K562 (cell line): Measurements from ENCODE around the gene CDH12. TPM values are rescaled to one million over a fixed set of nuclear protein-coding genes. Genes with fewer than 3 reads are reported as not detected.

Experiments used
- ATAC-seq: fragments of 200-7000 bp; cut with Tn5 transposase; 3 replicates; pipeline ENCODE4 v1.9.1; 2020; ENCODE audit warnings: moderate library complexity
- BruUV-seq: library from RNA; stranded (reverse); fragments of 400-500 nt; replicated peaks from 2 replicates; lab custom pipeline; 2021; lab: Mats Ljungman, UMichigan
- CTCF ChIA-PET: fragments of 300-600 bp; formaldehyde crosslinking; extraction: SDS; loops from one replicate; lab custom pipeline; 2021; ENCODE audit warnings: low intra/inter-chr PET ratio; lab: Yijun Ruan, JAX
- POLR2A ChIA-PET: fragments of 300-600, 350-650 bp; sonication (Branson Sonifier 250); formaldehyde crosslinking; extraction: SDS; loops from one replicate; lab custom pipeline; 2021; ENCODE audit warnings: antibody characterized with exemption, inconsistent platforms; lab: Yijun Ruan, JAX
- DNase-seq, 4 experiments: peaks; one replicate each; pipeline versions ENCODE4 v3.0.0 to v3.0.0-alpha.2; 2011 to 2018; ENCODE audit warnings: low spot score in 3 of 4, mixed read lengths in 3 of 4; ENCODE audit errors: extremely low read depth in 1 of 4
- FAIRE-seq: peaks from 2 replicates; lab custom pipeline; 2011; peaks lifted over from hg19 to GRCh38; lab: Jason Lieb, UNC
- H2AFZ ChIP-seq: 2 replicates; pipeline ENCODE4 v1.6.0; 2011; ENCODE audit warnings: low read depth, low read length, control low read depth, inconsistent platforms
- H3K27ac ChIP-seq: fragments of 200-600 bp; 3 replicates; pipeline ENCODE4 v1.8.0; 2011; ENCODE audit warnings: low read depth, mild to moderate bottlenecking, control low read depth, inconsistent platforms, low read length, moderate library complexity, mixed read lengths; ENCODE audit errors: extremely low read depth
- H3K27me3 ChIP-seq, 2 experiments: fragments of 300-600 bp in 1 of 2; 2 replicates in 1 of 2; 3 replicates in 1 of 2; pipeline versions ENCODE4 v1.6.0 to v1.8.0; 2011; ENCODE audit warnings: inconsistent platforms in 2 of 2, low read length in 2 of 2, mild to moderate bottlenecking in 1 of 2, mixed read lengths in 1 of 2, moderate library complexity in 1 of 2; ENCODE audit not compliant: control insufficient read depth in 2 of 2, insufficient read depth in 2 of 2
- H3K36me3 ChIP-seq: fragments of 300-600 bp; 3 replicates; pipeline ENCODE4 v1.8.0; 2011; ENCODE audit warnings: mild to moderate bottlenecking, low read length, inconsistent platforms; ENCODE audit not compliant: control insufficient read depth, insufficient read depth
- H3K4me1 ChIP-seq, 2 experiments: fragments of 200-600 bp in 1 of 2; replicated peaks in 1 of 2; 2 replicates in 1 of 2; 3 replicates in 1 of 2; pipeline versions ENCODE4 v1.5.1 to v1.8.0; 2011; ENCODE audit warnings: inconsistent platforms in 2 of 2, low read length in 2 of 2, mild to moderate bottlenecking in 1 of 2, mixed read lengths in 1 of 2, moderate library complexity in 1 of 2; ENCODE audit not compliant: control insufficient read depth in 2 of 2, insufficient read depth in 2 of 2
- H3K4me2 ChIP-seq: 2 replicates; pipeline ENCODE4 v1.6.1; 2011; ENCODE audit warnings: low read length, control low read depth, inconsistent platforms, mixed read lengths; ENCODE audit not compliant: insufficient read depth
- H3K4me3 ChIP-seq: fragments of 200-600 bp; sonication (generic), shearing (Covaris generic); 2 replicates; pipeline ENCODE4 v1.5.1; 2016; ENCODE audit warnings: control low read depth, inconsistent platforms
- H3K79me2 ChIP-seq: fragments of 200-600 bp; 3 replicates; pipeline ENCODE4 v1.8.0; 2011; ENCODE audit warnings: low read length, inconsistent platforms; ENCODE audit not compliant: control insufficient read depth, insufficient read depth
- H3K9ac ChIP-seq, 2 experiments: 2 replicates each; pipeline versions ENCODE4 v1.6.0 to v1.6.1; 2011; ENCODE audit warnings: low read depth in 2 of 2, low read length in 2 of 2, control low read depth in 1 of 2, inconsistent platforms in 1 of 2, mild to moderate bottlenecking in 1 of 2, mixed read lengths in 1 of 2; ENCODE audit not compliant: insufficient read depth in 1 of 2
- H3K9me1 ChIP-seq: one replicate; pipeline ENCODE4 v1.6.0; 2011; ENCODE audit warnings: inconsistent platforms, mild to moderate bottlenecking, low read length, moderate library complexity; ENCODE audit not compliant: control insufficient read depth, insufficient read depth
- H3K9me3 ChIP-seq: replicated peaks from 2 replicates; pipeline ENCODE4 v1.5.1; 2011; ENCODE audit warnings: low read depth, low read length, inconsistent platforms; ENCODE audit not compliant: control insufficient read depth, insufficient read depth
- H4K20me1 ChIP-seq: replicated peaks from 2 replicates; pipeline ENCODE4 v1.6.1; 2011; ENCODE audit warnings: low read length, inconsistent platforms, mixed read lengths; ENCODE audit not compliant: control insufficient read depth, insufficient read depth
- BRF1 ChIP-seq: IDR thresholded peaks from 3 replicates; pipeline ENCODE4 v1.6.1; 2011; ENCODE audit warnings: borderline replicate concordance, mild to moderate bottlenecking; ENCODE audit not compliant: insufficient read length; ENCODE audit errors: extremely low read depth
- CHD4 ChIP-seq: fragments of 200-600 bp; sonication (generic); IDR thresholded peaks from 3 replicates; pipeline ENCODE4 v1.6.1; 2012; ENCODE audit warnings: low read depth, mild to moderate bottlenecking, mixed read lengths, low read length, inconsistent platforms; ENCODE audit not compliant: insufficient read depth, insufficient replicate concordance, poor library complexity, severe bottlenecking
- DDX20 ChIP-seq: fragments of 450-650 bp; IDR thresholded peaks from 2 replicates; pipeline ENCODE4 v1.6.1; 2016; ENCODE audit warnings: missing genetic modification characterization, low read depth, mild to moderate bottlenecking, missing compliant biosample characterization, moderate library complexity
- EZH2 ChIP-seq: IDR thresholded peaks from 2 replicates; pipeline ENCODE4 v1.6.1; 2012; ENCODE audit warnings: low read depth, mild to moderate bottlenecking, inconsistent platforms, low read length, borderline replicate concordance
- HLTF ChIP-seq: fragments of 450-650 bp; IDR thresholded peaks from 2 replicates; pipeline ENCODE4 v1.6.1; 2016
- HMG20B ChIP-seq: fragments of 250-450 bp; sonication (Bioruptor Pico); IDR thresholded peaks from 2 replicates; pipeline ENCODE4 v1.5.0; 2021; ENCODE audit warnings: mild to moderate bottlenecking
- KDM1A ChIP-seq, 2 experiments: fragments of 450-650 bp; IDR thresholded peaks; 2 replicates each; pipeline ENCODE4 v1.6.1; 2016; ENCODE audit warnings: mild to moderate bottlenecking in 2 of 2
- RNF2 ChIP-seq: sonication (generic); IDR thresholded peaks from 2 replicates; pipeline ENCODE4 v1.6.1; 2016
- SMARCB1 ChIP-seq: IDR thresholded peaks from 2 replicates; pipeline ENCODE4 v1.6.1; 2011; ENCODE audit warnings: improper control_type of control experiment, low read depth; ENCODE audit not compliant: insufficient read length
- ZNF12 ChIP-seq: sonication (generic); formaldehyde crosslinking; IDR thresholded peaks from 2 replicates; pipeline ENCODE4 v1.4.0; 2020; ENCODE audit warnings: mild to moderate bottlenecking, missing genetic modification reagents
- ZNF212 ChIP-seq: fragments of 450-650 bp; formaldehyde crosslinking; IDR thresholded peaks from 2 replicates; pipeline ENCODE4 v1.4.0; 2020; ENCODE audit warnings: mild to moderate bottlenecking
- ZSCAN29 ChIP-seq: fragments of 450-650 bp; IDR thresholded peaks from 2 replicates; pipeline ENCODE4 v1.6.1; 2017
- WGBS: fragments of 100-300 bp; shearing (Covaris generic); methylation state at CpG from one replicate; pipeline ENCODE4 v1.1.6; 2016; ENCODE audit warnings: low coverage, mixed read lengths; ENCODE audit not compliant: insufficient coverage; ENCODE audit errors: missing lambda C conversion rate; 5-methylcytosine and 5-hydroxymethylcytosine counted together
- in situ Hi-C: fragments of 300-500 bp; cut with MboI; formaldehyde crosslinking; loops from 4 replicates; pipeline ENCODE4 v1.15.0; 2018; ENCODE audit warnings: inconsistent platforms, mixed read lengths
- intact Hi-C: fragments of 100-400 bp; cut with micrococcal nuclease; formaldehyde crosslinking; loops from 2 replicates; pipeline ENCODE4 v1.14.2; 2022
- polyA plus RNA-seq, 8 experiments: library from polyadenylated mRNA; depleted of rRNA in 4 of 8; stranded (reverse) in 5 of 8; unstranded in 3 of 8; fragments of >200 nt; fragmentation: Nextera tagmentation in 2 of 8; fragmentation: Illumina TruSeq in 1 of 8; extraction: Ambion mirVana in 2 of 8; extraction: Trizol in 1 of 8; gene quantifications; 2 replicates each; pipeline versions ENCODE4 v1.2.1 to v1.2.3, GENCODE V29; 2011 to 2014; ENCODE audit warnings: inconsistent platforms in 1 of 8, missing spikeins in 1 of 8
- total RNA-seq, 7 experiments: library from RNA; depleted of rRNA in 6 of 7; stranded (reverse); fragments of >200 nt in 6 of 7; fragmentation: Illumina TruSeq in 2 of 7; extraction: Trizol in 2 of 7; gene quantifications; 2 replicates each; pipeline versions ENCODE4 v1.2.1 to v1.2.3, GENCODE V29; 2011 to 2021; ENCODE audit warnings: low replicate concordance in 1 of 7
- TF ChIP-seq, protein P1 (sequence below): fragments of 450-650 bp; formaldehyde crosslinking; IDR thresholded peaks from 2 replicates; pipeline ENCODE4 v1.4.0; 2020; ENCODE audit warnings: mild to moderate bottlenecking, moderate library complexity
- TF ChIP-seq, protein P2 (sequence below): fragments of 450-650 bp; IDR thresholded peaks from 2 replicates; pipeline ENCODE4 v1.6.1; 2017; ENCODE audit warnings: mild to moderate bottlenecking, moderate library complexity
- TF ChIP-seq, protein P3 (sequence below): sonication (generic); formaldehyde crosslinking; IDR thresholded peaks from 2 replicates; pipeline ENCODE4 v1.8.0; 2022; ENCODE audit warnings: mild to moderate bottlenecking, missing genetic modification reagents

The CDH12 gene
- total and polyA plus RNA-seq, 9 of the 15 experiments (the other 6 are each of a cell fraction or from before 2014, with no cell fraction given): 0.03 to 1.7 (median 0.37) TPM

DNA sequence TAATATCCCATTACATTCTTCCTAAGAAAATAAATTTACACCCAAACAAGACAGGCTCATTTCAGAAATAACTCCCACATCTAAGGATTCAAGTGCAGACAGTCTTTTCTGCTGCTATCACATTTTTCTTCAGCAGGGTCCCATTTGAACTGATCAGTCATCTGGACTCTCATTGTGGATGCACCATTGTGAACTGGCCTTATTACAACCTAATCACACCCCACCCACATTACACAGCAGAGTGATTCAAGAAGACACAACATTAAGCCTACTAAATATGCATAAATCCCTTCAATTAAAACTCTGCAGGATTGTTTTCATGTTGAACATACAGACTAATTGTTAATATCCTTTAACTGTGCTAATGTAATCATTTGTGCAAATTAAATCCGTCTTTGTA, 146.2 kb downstream of the CDH12 start:
- ATAC-seq (no peak), FAIRE-seq (no peak), DNase-seq (no peak)
- no peak overlapping the region for H3K9ac ChIP-seq
- intact Hi-C loops: no loop called here
- H3K79me2 ChIP-seq: no peaks in the 10 kb centered on the region
- no peaks in the 10 kb centered on the region for H3K9me1 ChIP-seq
- BruUV-seq: no TSS peak
- TF ChIP-seq, protein P1, sequence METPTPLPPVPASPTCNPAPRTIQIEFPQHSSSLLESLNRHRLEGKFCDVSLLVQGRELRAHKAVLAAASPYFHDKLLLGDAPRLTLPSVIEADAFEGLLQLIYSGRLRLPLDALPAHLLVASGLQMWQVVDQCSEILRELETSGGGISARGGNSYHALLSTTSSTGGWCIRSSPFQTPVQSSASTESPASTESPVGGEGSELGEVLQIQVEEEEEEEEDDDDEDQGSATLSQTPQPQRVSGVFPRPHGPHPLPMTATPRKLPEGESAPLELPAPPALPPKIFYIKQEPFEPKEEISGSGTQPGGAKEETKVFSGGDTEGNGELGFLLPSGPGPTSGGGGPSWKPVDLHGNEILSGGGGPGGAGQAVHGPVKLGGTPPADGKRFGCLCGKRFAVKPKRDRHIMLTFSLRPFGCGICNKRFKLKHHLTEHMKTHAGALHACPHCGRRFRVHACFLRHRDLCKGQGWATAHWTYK (CRISPR knock-in tag): no peak
- TF ChIP-seq, protein P2, sequence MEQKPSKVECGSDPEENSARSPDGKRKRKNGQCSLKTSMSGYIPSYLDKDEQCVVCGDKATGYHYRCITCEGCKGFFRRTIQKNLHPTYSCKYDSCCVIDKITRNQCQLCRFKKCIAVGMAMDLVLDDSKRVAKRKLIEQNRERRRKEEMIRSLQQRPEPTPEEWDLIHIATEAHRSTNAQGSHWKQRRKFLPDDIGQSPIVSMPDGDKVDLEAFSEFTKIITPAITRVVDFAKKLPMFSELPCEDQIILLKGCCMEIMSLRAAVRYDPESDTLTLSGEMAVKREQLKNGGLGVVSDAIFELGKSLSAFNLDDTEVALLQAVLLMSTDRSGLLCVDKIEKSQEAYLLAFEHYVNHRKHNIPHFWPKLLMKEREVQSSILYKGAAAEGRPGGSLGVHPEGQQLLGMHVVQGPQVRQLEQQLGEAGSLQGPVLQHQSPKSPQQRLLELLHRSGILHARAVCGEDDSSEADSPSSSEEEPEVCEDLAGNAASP: no peak
- TF ChIP-seq BRF1 (no peak), DDX20 (no peak), RNF2 (no peak), HLTF (no peak), SMARCB1 (no peak), KDM1A (IDR thresholded peaks at IDR 0.05) (no peak), CHD4 (no peak), ZNF212 (no peak), ZNF12 (no peak), EZH2 (no peak), HMG20B (no peak), ZSCAN29 (no peak)
- TF ChIP-seq, protein P3, sequence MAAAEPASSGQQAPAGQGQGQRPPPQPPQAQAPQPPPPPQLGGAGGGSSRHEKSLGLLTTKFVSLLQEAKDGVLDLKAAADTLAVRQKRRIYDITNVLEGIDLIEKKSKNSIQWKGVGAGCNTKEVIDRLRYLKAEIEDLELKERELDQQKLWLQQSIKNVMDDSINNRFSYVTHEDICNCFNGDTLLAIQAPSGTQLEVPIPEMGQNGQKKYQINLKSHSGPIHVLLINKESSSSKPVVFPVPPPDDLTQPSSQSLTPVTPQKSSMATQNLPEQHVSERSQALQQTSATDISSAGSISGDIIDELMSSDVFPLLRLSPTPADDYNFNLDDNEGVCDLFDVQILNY (CRISPR knock-in tag): no peak
- no peaks in the 10 kb centered on the region; the same call in 1 of the 2 replicates for H3K9me3 ChIP-seq
- in situ Hi-C loops: no loop called here
- POLR2A ChIA-PET: no interaction called here
- no peaks in the 10 kb centered on the region for H3K36me3 ChIP-seq
- no peak overlapping the region for H2AFZ ChIP-seq
- no peak overlapping the region for H3K4me2 ChIP-seq
- H3K4me3 ChIP-seq: no peak overlapping the region
- no peaks in the 10 kb centered on the region for H4K20me1 ChIP-seq
- H3K27me3 ChIP-seq: no peaks in the 10 kb centered on the region
- CTCF ChIA-PET: no interaction called here
- no peak overlapping the region for H3K27ac ChIP-seq
- WGBS: 6% methylated on average over 1 of the region's 1 CpG
- no peaks in the 10 kb centered on the region for H3K4me1 ChIP-seq
